Mucosa of descending colon (tissue), 3 donors: ENCODE data around the gene COL18A1. TPM values are rescaled to one million over a fixed set of nuclear protein-coding genes. Genes with fewer than 3 reads are reported as not detected.

Experiments
- ATAC-seq: fragments of 200-7000 bp; cut with Tn5 transposase; one replicate; pipeline ENCODE4 v1.9.1; 2020; ENCODE audit warnings: mild to moderate bottlenecking, moderate library complexity
- DNase-seq, 3 donors: peaks; one replicate each; pipeline ENCODE4 v3.0.0-alpha.2; 2020
- H3K36me3 ChIP-seq: fragments of 200-600 bp; one replicate; pipeline ENCODE4 v1.8.0; 2021; ENCODE audit warnings: low read depth, mild to moderate bottlenecking
- H3K4me1 ChIP-seq: fragments of 200-600 bp; one replicate; pipeline ENCODE4 v1.8.0; 2021; ENCODE audit warnings: low read depth, mild to moderate bottlenecking
- H3K4me3 ChIP-seq: fragments of 200-600 bp; one replicate; pipeline ENCODE4 v1.8.0; 2021; ENCODE audit warnings: mild to moderate bottlenecking
- H3K9me3 ChIP-seq: fragments of 200-600 bp; one replicate; pipeline ENCODE4 v1.8.0; 2021; ENCODE audit warnings: mild to moderate bottlenecking
- intact Hi-C, 2 donors: fragments of 100-400 bp; cut with DNase I in 1 of 2; cut with micrococcal nuclease in 1 of 2; formaldehyde crosslinking; loops; one replicate each; pipeline versions ENCODE4 v1.11.0 to v1.11.1; 2022; cut with DNase I, micrococcal nuclease
- total RNA-seq, 3 donors: library from RNA; stranded (reverse); fragmentation: NEBNext Ultra II Directional in 2 of 3; extraction: Animal tissue kit (Norgen Biotek cat#: 25700) in 2 of 3; gene quantifications; one replicate each; pipeline versions ENCODE4 v1.2.1 to v1.2.4, GENCODE V29; 2021 to 2023
- TF ChIP-seq, protein P1 (sequence below): fragments of 200-600 bp; IDR thresholded peaks from one replicate; pipeline ENCODE4 v1.8.0; 2022; ENCODE audit warnings: antibody characterized with exemption, mild to moderate bottlenecking
- donor health status: DM: no; HTN: no; CAD: no; lungs with moderate emphysema.
- donor health status: DM: no; HTN: no; CAD: no.
- donor health status: DM: no; HTN: yes; CAD: no.

COL18A1 gene
- total RNA-seq, 3 donors from 2014 or later, result 4.6 to 46.9 (median 21.3) TPM

DNA sequence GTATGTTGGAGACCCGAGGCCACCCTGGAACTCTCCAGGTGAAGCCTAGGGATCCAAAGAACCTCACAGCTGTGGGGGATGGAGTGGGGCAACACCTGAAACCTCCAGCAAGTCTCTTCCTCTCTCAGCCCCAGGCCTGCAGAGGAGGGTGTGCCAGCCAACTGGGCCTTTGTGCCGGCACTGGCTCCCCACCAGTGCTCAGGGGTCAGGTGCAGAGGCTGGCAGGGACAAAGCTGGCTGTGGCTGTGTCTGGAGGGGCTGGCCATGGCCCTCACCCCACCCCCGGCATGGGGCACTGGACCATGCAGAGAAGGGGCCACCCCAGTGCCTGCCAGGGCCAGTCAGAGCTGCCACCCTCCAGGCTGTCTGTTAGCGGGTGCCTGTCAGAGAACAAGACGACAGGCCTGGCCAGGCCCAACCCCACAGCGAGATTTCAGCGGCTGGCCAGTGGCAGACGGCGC lies 3.9 kb downstream of the COL18A1 start:
- TF ChIP-seq, protein P1, sequence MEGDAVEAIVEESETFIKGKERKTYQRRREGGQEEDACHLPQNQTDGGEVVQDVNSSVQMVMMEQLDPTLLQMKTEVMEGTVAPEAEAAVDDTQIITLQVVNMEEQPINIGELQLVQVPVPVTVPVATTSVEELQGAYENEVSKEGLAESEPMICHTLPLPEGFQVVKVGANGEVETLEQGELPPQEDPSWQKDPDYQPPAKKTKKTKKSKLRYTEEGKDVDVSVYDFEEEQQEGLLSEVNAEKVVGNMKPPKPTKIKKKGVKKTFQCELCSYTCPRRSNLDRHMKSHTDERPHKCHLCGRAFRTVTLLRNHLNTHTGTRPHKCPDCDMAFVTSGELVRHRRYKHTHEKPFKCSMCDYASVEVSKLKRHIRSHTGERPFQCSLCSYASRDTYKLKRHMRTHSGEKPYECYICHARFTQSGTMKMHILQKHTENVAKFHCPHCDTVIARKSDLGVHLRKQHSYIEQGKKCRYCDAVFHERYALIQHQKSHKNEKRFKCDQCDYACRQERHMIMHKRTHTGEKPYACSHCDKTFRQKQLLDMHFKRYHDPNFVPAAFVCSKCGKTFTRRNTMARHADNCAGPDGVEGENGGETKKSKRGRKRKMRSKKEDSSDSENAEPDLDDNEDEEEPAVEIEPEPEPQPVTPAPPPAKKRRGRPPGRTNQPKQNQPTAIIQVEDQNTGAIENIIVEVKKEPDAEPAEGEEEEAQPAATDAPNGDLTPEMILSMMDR, result no peak
- H3K4me1 ChIP-seq, result peaks cover 10% of the 10 kb centered on the region
- H3K4me3 ChIP-seq, result no peak overlapping the region
- peak in 2 of 3 donors; percentile 21 to 31 for DNase-seq
- no peaks in the 10 kb centered on the region for H3K36me3 ChIP-seq
- intact Hi-C loops, result no loop called here
- ATAC-seq, result no peak
- no peaks in the 10 kb centered on the region for H3K9me3 ChIP-seq

DNA sequence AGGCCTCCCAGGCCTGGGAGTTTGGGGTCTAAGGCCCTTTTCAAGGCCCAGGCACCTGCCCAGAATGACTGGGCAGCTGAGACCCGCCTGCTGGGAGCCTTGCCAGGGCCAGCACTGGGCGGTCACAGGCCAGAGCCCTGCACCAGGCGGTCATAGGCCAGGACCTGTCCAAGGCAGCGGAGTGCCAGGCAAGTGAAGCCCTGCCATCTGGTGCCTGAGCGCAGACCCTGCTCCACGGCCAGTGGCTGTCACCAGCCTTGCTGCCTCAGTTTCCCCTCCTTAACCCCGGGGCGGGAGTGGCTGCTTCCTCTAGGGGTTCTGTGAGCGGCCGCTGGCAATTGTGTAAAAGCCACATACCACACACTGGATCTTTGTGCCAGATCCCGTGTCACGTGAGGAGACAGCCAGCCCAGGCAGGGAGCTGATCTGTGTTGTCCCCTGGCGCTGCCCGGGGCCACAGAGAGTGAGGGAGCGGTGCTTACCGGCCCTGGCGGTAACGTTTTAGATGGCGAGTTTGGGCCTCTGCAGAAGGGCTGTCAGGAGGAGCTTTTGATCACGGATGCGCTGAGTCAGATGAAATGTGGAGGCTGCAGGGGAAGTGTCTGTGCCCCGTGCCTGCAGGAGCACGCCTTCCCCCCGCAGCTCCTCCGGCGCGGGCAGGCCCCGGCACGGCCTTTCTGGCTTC lies 4.6 kb downstream of the COL18A1 start:
- H3K36me3 ChIP-seq, result no peaks in the 10 kb centered on the region
- H3K9me3 ChIP-seq, result no peaks in the 10 kb centered on the region
- ATAC-seq, result no peak
- TF ChIP-seq, protein P1, result no peak
- H3K4me1 ChIP-seq, result peaks cover 7% of the 10 kb centered on the region
- intact Hi-C loops, result no loop called here
- no peak overlapping the region for H3K4me3 ChIP-seq
- DNase-seq, result peak in 2 of 3 donors; percentile 16 to 48

GRCh38 chr21:45410151-45410864 lies 5.3 kb downstream of the COL18A1 start:
- peaks cover 6% of the 10 kb centered on the region for H3K4me1 ChIP-seq
- intact Hi-C loops, result no loop called here
- no peaks in the 10 kb centered on the region for H3K36me3 ChIP-seq
- no peaks in the 10 kb centered on the region for H3K9me3 ChIP-seq
- ATAC-seq (no peak), DNase-seq (peak in 2 of 3 donors; percentile 3 to 48)
- TF ChIP-seq, protein P1, result no peak
- H3K4me3 ChIP-seq, result no peak overlapping the region

GRCh38 chr21:45410865-45411809 lies 6.2 kb downstream of the COL18A1 start:
- DNase-seq, result peak in 2 of 3 donors; percentile 13 to 53
- intact Hi-C loops, result no loop called here
- ATAC-seq, result peak; percentile 18
- Histone ChIP-seq H3K9me3 (no peaks in the 10 kb centered on the region), H3K36me3 (no peaks in the 10 kb centered on the region), H3K4me1 (no peaks in the 10 kb centered on the region), H3K4me3 (no peak overlapping the region)
- TF ChIP-seq, protein P1, result no peak

DNA sequence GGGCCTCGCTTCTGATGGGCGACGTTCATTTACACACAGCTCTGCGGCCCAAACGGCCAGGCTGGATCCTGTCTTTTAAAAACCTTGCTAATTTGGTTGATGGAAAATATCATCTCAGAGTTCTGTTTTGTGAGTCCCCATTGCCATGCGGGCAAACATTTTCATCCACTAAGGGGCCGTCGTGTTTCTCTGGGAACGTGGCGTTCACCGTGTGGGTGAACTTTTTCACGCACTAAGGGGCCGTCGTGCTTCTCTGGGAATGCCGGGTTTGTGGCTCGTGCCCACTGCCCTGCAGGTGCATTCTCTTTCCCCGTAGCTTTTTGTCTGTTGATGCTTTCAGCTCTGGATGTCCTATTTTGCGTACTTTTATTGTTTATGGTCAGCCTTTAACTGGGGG lies 6.8 kb downstream of the COL18A1 start:
- no peaks in the 10 kb centered on the region for H3K4me1 ChIP-seq
- no peak for ATAC-seq
- intact Hi-C loops, result no loop called here
- no peak overlapping the region for H3K4me3 ChIP-seq
- no peaks in the 10 kb centered on the region for H3K36me3 ChIP-seq
- no peaks in the 10 kb centered on the region for H3K9me3 ChIP-seq
- peak in 1 of 3 donors; percentile 19 for DNase-seq
- TF ChIP-seq, protein P1, result no peak
